Heart left ventricle (tissue), 16 donors: Measurements from ENCODE around the gene G6PC3. TPM values are rescaled to one million over a fixed set of nuclear protein-coding genes. Genes with fewer than 3 reads are reported as not detected.
"Not testable (repeated sequence)": the region's sequence is repeated elsewhere in the genome, so short reads cannot be mapped to it uniquely, and the experiment has no call there.

Source experiments
- ATAC-seq, 4 donors: fragments of 200-7000 bp; cut with Tn5 transposase; one replicate each; pipeline ENCODE4 v1.9.1; 2020 to 2022; ENCODE audit warnings: moderate library complexity in 4 of 4, mild to moderate bottlenecking in 3 of 4, moderate number of reproducible peaks in 1 of 4
- DNase-seq, 5 donors: peaks; one replicate each; pipeline ENCODE4 v3.0.0-alpha.2; 2020
- H3K27ac ChIP-seq, 12 donors: fragments of 200-600 bp; sonication (generic) in 4 of 12; one replicate each; pipeline versions ENCODE4 v1.5.0 to v1.8.0; 2016 to 2022; ENCODE audit warnings: mild to moderate bottlenecking in 2 of 12
- H3K27me3 ChIP-seq, 9 donors: fragments of 200-600 bp; sonication (generic) in 2 of 9; one replicate each; pipeline versions ENCODE4 v1.5.1 to v1.8.0; 2016 to 2022; ENCODE audit warnings: mild to moderate bottlenecking in 3 of 9
- H3K36me3 ChIP-seq, 9 donors: fragments of 200-600 bp; sonication (generic) in 2 of 9; one replicate each; pipeline versions ENCODE4 v1.5.0 to v1.8.0; 2018 to 2022; ENCODE audit warnings: mild to moderate bottlenecking in 2 of 9
- H3K4me1 ChIP-seq, 12 donors: fragments of 200-600 bp; sonication (generic) in 4 of 12; one replicate each; pipeline versions ENCODE4 v1.5.0 to v1.8.0; 2016 to 2022; ENCODE audit warnings: mild to moderate bottlenecking in 3 of 12
- H3K4me3 ChIP-seq, 12 donors: fragments of 200-600 bp; sonication (generic) in 4 of 12; one replicate each; pipeline versions ENCODE4 v1.5.0 to v1.8.0; 2017 to 2022; ENCODE audit warnings: mild to moderate bottlenecking in 9 of 12, moderate library complexity in 4 of 12
- H3K9me3 ChIP-seq, 12 donors: fragments of 200-600 bp; sonication (generic) in 4 of 12; one replicate each; pipeline versions ENCODE4 v1.5.0 to v1.8.0; 2016 to 2022; ENCODE audit warnings: mild to moderate bottlenecking in 1 of 12
- CTCF ChIP-seq, 12 donors: fragments of 200-600 bp; sonication (generic) in 4 of 12; IDR thresholded peaks; one replicate each; pipeline versions ENCODE4 v1.5.0 to v1.8.0; 2018 to 2022; ENCODE audit warnings: antibody characterized with exemption in 12 of 12, mild to moderate bottlenecking in 5 of 12
- POLR2A ChIP-seq, 2 donors: fragments of 450-650 bp; IDR thresholded peaks; one replicate each; pipeline ENCODE4 v1.6.1; 2017; ENCODE audit warnings: antibody characterized with exemption in 2 of 2, mild to moderate bottlenecking in 2 of 2, moderate library complexity in 2 of 2
- WGBS, 4 donors: extraction: QIAGEN DNeasy Blood & Tissue Kit in 2 of 4; methylation state at CpG; one replicate each; pipeline versions ENCODE4 v1.1.5 to v1.1.7; 2013 to 2018; 5-methylcytosine and 5-hydroxymethylcytosine counted together
- intact Hi-C, 10 donors: fragments of 100-400 bp; cut with DNase I; formaldehyde crosslinking; loops; one replicate each; pipeline versions ENCODE4 v1.11.1 to v1.14.2; 2022
- polyA plus RNA-seq, 2 donors: library from polyadenylated mRNA; stranded (reverse); fragments of 200-250 nt; gene quantifications; one replicate each; pipeline ENCODE4 v1.2.3, GENCODE V29; 2013
- total RNA-seq, 9 donors: library from RNA; depleted of rRNA in 2 of 9; stranded (reverse); fragments of >200 nt in 2 of 9; fragmentation: NEBNext Ultra II Directional in 3 of 9; extraction: Animal tissue kit (Norgen Biotek cat#: 25700) in 3 of 9; gene quantifications; one replicate each; pipeline versions ENCODE4 v1.1.0 to v1.2.4, GENCODE V29; 2016 to 2023
- donor health status: ischemic (EF 13 %, LVEDD 7.1; RV severe dilation, severe dysfunction).
- donor health status: healthy with polysubstance abuse.
- donor health status: DM: no; HTN: yes; CAD: no.
- donor health status: DM: no; HTN: no; CAD: no.
- donor health status: ischemic (EF 25% LVEDD 6.9; RV normal size, moderate dysfunction).
- donor health status: ischemic (EF 25% LVEDD 5.7; RV mildly dilated, moderate dysfunction).
- donor health status: healthy.
- donor health status: DM: yes; HTN: yes; CAD: no.
- donor health status: ischemic (EF 35%, LVEDD 5.7; RV mildly dilated, moderate dysfunction).
- donor health status: nonischemic (EF 11% LVEDD 7.7; RV severe dilation, severe dysfunction).
- donor health status: DM: yes; HTN: yes; CAD: no.
- donor health status: PGD.
- donor health status: ischemic (EF 29% LVEDD 5.4; RV normal size, mild dysfunction).
- donor health status: nonischemic (EF 23%, LVEDD 6.1; RV moderate dilation, normal function).

Gene G6PC3
- total and polyA plus RNA-seq, 11 donors: 28.5 to 75.1 (median 39.1) TPM

GRCh38 chr17:44033861-44034408 is 36.6 kb upstream of the G6PC3 start:
- Histone ChIP-seq H3K9me3 (no peaks in the 10 kb centered on the region), H3K27me3 (no peaks in the 10 kb centered on the region), H3K36me3 (peaks cover 0 to 83% (median 63%) of the 10 kb centered on the region in 9 donors), H3K4me3 (no peak overlapping the region), H3K27ac (peak overlapping the region in 1 of 12 donors; percentile 8), H3K4me1 (peaks cover 0 to 25% (median 1%) of the 10 kb centered on the region in 12 donors)
- DNase-seq (no peak), ATAC-seq (no peak)
- intact Hi-C loops: loop anchor here in 1 of 10 donors (10.0 kb wide), 1 partner anchor 61 kb away; no protein-coding TSS in a partner anchor
- no peak for TF ChIP-seq POLR2A (IDR thresholded peaks at IDR 0.05)
- TF ChIP-seq CTCF (IDR thresholded peaks at IDR 0.05): no peak
- WGBS, 4 donors: 80 to 86% (median 85%) methylated on average over 3 of the region's 3 CpGs

- ATAC-seq: peak in 2 of 4 donors; percentile 29 to 52
- Histone ChIP-seq H3K36me3 (peaks cover 0 to 79% (median 64%) of the 10 kb centered on the region in 9 donors), H3K4me1 (peaks cover 0 to 29% (median 2%) of the 10 kb centered on the region in 12 donors)
- not testable (repeated sequence) for H3K27me3 ChIP-seq, H3K4me3 ChIP-seq, DNase-seq, H3K9me3 ChIP-seq, H3K27ac ChIP-seq
- intact Hi-C loops: loop anchor here in 1 of 10 donors (10.0 kb wide), 1 partner anchor 60 kb away; no protein-coding TSS in a partner anchor
- WGBS, 4 donors: no CpG with 5 or more reads among the region's 3 CpGs
These were observed 35.8 kb upstream of the G6PC3 start for GRCh38 chr17:44034688-44035087.

- no peak for DNase-seq
- H3K27ac ChIP-seq: no peak overlapping the region
- no peaks in the 10 kb centered on the region for H3K27me3 ChIP-seq
- H3K4me3 ChIP-seq: no peak overlapping the region
- peaks cover 0 to 52% (median 19%) of the 10 kb centered on the region in 12 donors for H3K4me1 ChIP-seq
- WGBS, 4 donors: 72 to 90% (median 81%) methylated on average over 2 of the region's 2 CpGs
- H3K36me3 ChIP-seq: peaks cover 0 to 59% (median 51%) of the 10 kb centered on the region in 9 donors
- H3K9me3 ChIP-seq: no peaks in the 10 kb centered on the region
- ATAC-seq: no peak
- intact Hi-C loops: loop anchor here in 1 of 10 donors (10.0 kb wide), 1 partner anchor 57 kb away; no protein-coding TSS in a partner anchor
- TF ChIP-seq CTCF (IDR thresholded peaks at IDR 0.05) (no peak), POLR2A (IDR thresholded peaks at IDR 0.05) (no peak)
These were observed 33.1 kb upstream of the G6PC3 start for GRCh38 chr17:44037471-44037870.

GRCh38 chr17:44038604-44039011 is 31.9 kb upstream of the G6PC3 start:
- H3K27ac ChIP-seq: no peak overlapping the region
- DNase-seq (no peak), ATAC-seq (peak in 1 of 4 donors; percentile 3)
- H3K36me3 ChIP-seq: peaks cover 0 to 48% (median 39%) of the 10 kb centered on the region in 9 donors
- TF ChIP-seq POLR2A (IDR thresholded peaks at IDR 0.05) (no peak), CTCF (IDR thresholded peaks at IDR 0.05) (no peak)
- H3K4me1 ChIP-seq: peaks cover 0 to 61% (median 29%) of the 10 kb centered on the region in 12 donors
- intact Hi-C loops: loop anchor here in 2 of 10 donors (2.0 to 10.0 kb wide), 2 partner anchors 56 to 94 kb away; no protein-coding TSS in a partner anchor
- H3K9me3 ChIP-seq: no peaks in the 10 kb centered on the region
- H3K27me3 ChIP-seq: no peaks in the 10 kb centered on the region
- 55 to 74% (median 66%) methylated on average over 3 of the region's 3 CpGs for WGBS, 4 donors
- no peak overlapping the region for H3K4me3 ChIP-seq
